ENCODE measurements around the gene E2F2. TPM values are rescaled to one million over a fixed set of nuclear protein-coding genes. Genes with fewer than 3 reads are reported as not detected.

E2F2 gene
- total RNA-seq, 1 experiment from 2014 or later = 5.1 TPM

GRCh38 chr1:23525558-23526250, 5.3 kb downstream of the E2F2 start:
- Histone ChIP-seq H3K4me1 (ENCODE audit: insufficient read depth, low read length) (no peaks in the 10 kb centered on the region), H4K5ac (ENCODE audit: insufficient read length, low read depth, low read length) (no peak overlapping the region), H3K18ac (ENCODE audit: insufficient read length, low read depth, low read length) (no peak overlapping the region), H3K14ac (ENCODE audit: insufficient read depth, low read length) (no peak overlapping the region), H2BK5ac (ENCODE audit: insufficient read length, low read length) (no peak overlapping the region), H3K27ac (ENCODE audit: insufficient read length, low read depth, low read length) (no peak overlapping the region), H3K9ac (ENCODE audit: extremely low read depth, insufficient read length, low read length) (no peak overlapping the region), H2AK5ac (ENCODE audit: insufficient read length, low read length) (no peak overlapping the region), H3K23ac (ENCODE audit: insufficient read length, low read depth, low read length) (no peak overlapping the region), H2BK15ac (ENCODE audit: low read depth, low read length) (no peak overlapping the region), H2BK12ac (ENCODE audit: insufficient read length, low read depth, low read length) (no peak overlapping the region), H3K23me2 (ENCODE audit: insufficient read length, low read depth, low read length, poor library complexity, severe bottlenecking) (peaks cover under 1% of the 10 kb centered on the region), H3K4me2 (ENCODE audit: insufficient read depth, insufficient read length, low read length) (no peak overlapping the region), H3K79me2 (ENCODE audit: insufficient read depth, low read length) (no peaks in the 10 kb centered on the region), H2BK20ac (ENCODE audit: low read depth, low read length, poor library complexity, severe bottlenecking) (no peak overlapping the region), H3K27me3 (ENCODE audit: insufficient read depth, low read length) (peaks cover 4% of the 10 kb centered on the region; the same call in 1 of the 2 replicates), H3K56ac (ENCODE audit: insufficient read length, low read depth, low read length) (no peak overlapping the region), H3K79me1 (ENCODE audit: insufficient read depth, low read depth, low read length, poor library complexity, severe bottlenecking) (no peaks in the 10 kb centered on the region), H4K20me1 (ENCODE audit: control insufficient read depth, insufficient read depth, insufficient read length) (peaks cover 3% of the 10 kb centered on the region), H4K8ac (replicated peaks; ENCODE audit: insufficient read length, low read depth, low read length) (no peak overlapping the region), H4K91ac (ENCODE audit: insufficient read length, low read depth, low read length) (no peak overlapping the region), H3K9me3 (ENCODE audit: control insufficient read depth, low read depth, low read length) (no peaks in the 10 kb centered on the region), H3T11ph (ENCODE audit: low read length) (no peak overlapping the region), H3K4ac (ENCODE audit: low read depth, low read length) (no peak overlapping the region), H2BK120ac (ENCODE audit: low read depth, low read length, poor library complexity, severe bottlenecking) (no peak overlapping the region), H2AFZ (ENCODE audit: low read length) (no peak overlapping the region)
- peaks cover 23% of the 10 kb centered on the region for H3K27me3 Mint-ChIP-seq (ENCODE audit: low read depth)
- no CpG with 5 or more reads among the region's 5 CpGs for WGBS (ENCODE audit: extremely low coverage, insufficient read length, low lambda C conversion rate)
- H3K36me3 Mint-ChIP-seq (ENCODE audit: insufficient read depth in 1 of 3, low read depth in 3 of 3) = peaks cover 7 to 12% (median 9%) of the 10 kb centered on the region in 3 experiments; a peak in 5 of 7 replicates
- H3K4me3 Mint-ChIP-seq = 0 out of 5 replicates have a peak overlapping the region, but pooled peaks of 1 of the 2 experiments have one; percentile 5
- DNase-seq = no peak
- H3K27ac Mint-ChIP-seq = no peak overlapping the region
- no peak for TF ChIP-seq CTCF (conservative IDR thresholded peaks at IDR 0.05)
- peaks cover 17 to 35% of the 10 kb centered on the region in 2 experiments for H3K4me1 Mint-ChIP-seq
- no peaks in the 10 kb centered on the region for H3K9me3 Mint-ChIP-seq
